Right atrium auricular region (tissue), 2 donors: ENCODE data around the gene ABCC4. TPM values are rescaled to one million over a fixed set of nuclear protein-coding genes. Genes with fewer than 3 reads are reported as not detected.

ENCODE experiments used
- DNase-seq: peaks from one replicate; pipeline ENCODE4 v3.0.0-alpha.2; 2019; ENCODE audit warnings: low spot score
- H3K27ac ChIP-seq, 2 donors: fragments of 200-600 bp; sonication (generic); 1 replicate in 1 of 2; 2 replicates in 1 of 2; pipeline ENCODE4 v1.5.1; 2016 to 2019
- H3K27me3 ChIP-seq, 2 donors: fragments of 200-600 bp; sonication (generic); one replicate each; pipeline versions ENCODE4 v1.5.1 to v1.6.0; 2017 to 2019
- H3K36me3 ChIP-seq: fragments of 200-600 bp; sonication (generic); one replicate; pipeline ENCODE4 v1.5.1; 2016
- H3K4me1 ChIP-seq, 2 donors: fragments of 200-600 bp; sonication (generic); one replicate each; pipeline versions ENCODE4 v1.5.1 to v1.6.0; 2017 to 2019
- H3K4me3 ChIP-seq, 2 donors: fragments of 200-600 bp; sonication (generic); 1 replicate in 1 of 2; 2 replicates in 1 of 2; pipeline ENCODE4 v1.5.1; 2017 to 2019; ENCODE audit warnings: mild to moderate bottlenecking in 1 of 2, moderate library complexity in 1 of 2
- H3K9me3 ChIP-seq, 2 donors: fragments of 200-600 bp; sonication (generic); one replicate each; pipeline ENCODE4 v1.5.1; 2019
- CTCF ChIP-seq, 2 donors: fragments of 200-600 bp; sonication (generic); IDR thresholded peaks; one replicate each; pipeline ENCODE4 v1.5.1; 2019; ENCODE audit warnings: antibody characterized with exemption in 2 of 2
- total RNA-seq, 2 donors: library from RNA; depleted of rRNA; stranded (reverse); fragments of >200 nt; gene quantifications; one replicate each; pipeline ENCODE4 v1.1.0, GENCODE V29; 2016

Gene ABCC4
- total RNA-seq, 2 donors from 2014 or later: 3.0 to 4.2 TPM

- H3K4me3 ChIP-seq: no peak overlapping the region
- H3K36me3 ChIP-seq: no peaks in the 10 kb centered on the region
- H3K27me3 ChIP-seq: no peaks in the 10 kb centered on the region
- no peak for DNase-seq
- TF ChIP-seq CTCF (IDR thresholded peaks at IDR 0.05): no peak
- peaks cover 0 to 11% of the 10 kb centered on the region in 2 donors for H3K4me1 ChIP-seq
- no peak overlapping the region for H3K27ac ChIP-seq
- H3K9me3 ChIP-seq: no peaks in the 10 kb centered on the region
Observed at GRCh38 chr13:95182570-95183265, 118.5 kb downstream of the ABCC4 start.

GRCh38 chr13:95181586-95181985, 119.7 kb downstream of the ABCC4 start:
- DNase-seq: no peak
- no peak overlapping the region for H3K27ac ChIP-seq
- H3K27me3 ChIP-seq: no peaks in the 10 kb centered on the region

DNA sequence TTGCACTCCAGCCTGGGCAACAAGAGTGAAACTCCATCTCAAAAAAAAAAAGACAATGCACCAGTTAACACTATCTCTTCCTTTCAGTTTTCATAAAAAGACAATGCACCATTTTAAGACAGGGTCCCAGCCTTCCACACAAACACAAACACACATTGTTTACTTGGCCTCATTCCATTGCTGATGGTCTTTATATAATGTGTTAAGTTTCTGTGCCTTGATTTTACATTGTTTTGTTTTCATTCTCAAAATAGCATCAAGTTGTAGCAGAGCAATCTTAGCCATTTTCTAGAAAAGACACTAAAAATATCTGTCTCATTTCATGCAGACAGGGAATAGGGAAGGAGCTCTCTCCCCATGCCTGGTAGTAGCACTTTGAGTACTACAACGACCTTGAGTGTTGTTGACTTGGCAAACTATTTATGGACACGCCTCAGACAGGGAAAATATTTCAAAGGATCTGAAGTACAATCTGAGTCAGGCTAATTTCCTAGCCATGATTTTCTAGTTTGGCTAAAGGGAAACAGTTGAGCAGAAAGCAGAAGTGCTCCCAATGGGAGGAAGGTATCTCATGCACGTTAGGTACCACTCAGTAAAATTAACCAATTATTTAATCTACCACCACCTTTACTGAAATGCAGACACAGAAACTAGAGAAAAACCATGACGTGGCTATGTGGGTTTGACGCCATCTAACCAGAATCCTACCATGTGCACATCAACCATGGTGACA, 120.6 kb downstream of the ABCC4 start:
- TF ChIP-seq CTCF (IDR thresholded peaks at IDR 0.05): no peak
- Histone ChIP-seq H3K9me3 (no peaks in the 10 kb centered on the region), H3K4me1 (peaks cover 0 to 11% of the 10 kb centered on the region in 2 donors), H3K27me3 (no peaks in the 10 kb centered on the region), H3K36me3 (no peaks in the 10 kb centered on the region), H3K4me3 (no peak overlapping the region), H3K27ac (no peak overlapping the region)
- DNase-seq: no peak

More at GRCh38 chr13:95181586-95181985, 119.7 kb downstream of the ABCC4 start:
- TF ChIP-seq CTCF (IDR thresholded peaks at IDR 0.05): no peak
- Histone ChIP-seq H3K36me3 (no peaks in the 10 kb centered on the region), H3K4me1 (peaks cover 0 to 11% of the 10 kb centered on the region in 2 donors), H3K4me3 (no peak overlapping the region), H3K9me3 (no peaks in the 10 kb centered on the region)

DNA sequence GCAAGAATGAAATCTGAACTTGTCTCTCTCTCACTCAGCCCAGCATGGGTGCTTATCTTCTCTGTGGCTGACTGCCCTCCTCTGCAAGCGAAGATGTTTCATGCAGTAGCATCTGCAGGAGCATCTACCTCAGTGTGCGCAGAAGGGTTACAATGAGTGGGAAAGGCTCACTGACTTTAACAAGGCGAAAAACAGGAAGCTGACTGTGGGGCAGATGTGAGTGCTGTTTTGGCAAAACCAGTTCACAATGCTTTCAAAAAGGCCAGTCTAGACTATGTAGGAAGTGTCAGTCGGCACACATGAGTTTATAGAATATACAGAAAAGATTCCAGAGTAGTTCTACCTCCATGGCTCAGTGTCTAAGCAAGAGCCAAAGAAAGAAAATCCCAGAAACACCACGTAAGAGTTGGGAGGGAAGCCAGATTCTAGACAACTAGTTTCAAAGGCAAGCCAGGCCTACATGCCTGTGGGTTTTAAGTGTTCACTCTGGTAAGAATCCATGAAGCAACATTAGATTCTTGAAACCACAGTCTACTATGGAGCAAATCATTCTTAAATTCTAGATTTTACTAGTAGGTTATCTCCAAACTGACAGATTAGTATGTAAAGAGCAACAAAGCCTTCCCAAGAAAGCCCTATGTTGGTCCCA, 124.5 kb downstream of the ABCC4 start:
- DNase-seq: no peak
- Histone ChIP-seq H3K4me3 (no peak overlapping the region), H3K36me3 (no peaks in the 10 kb centered on the region), H3K27me3 (no peaks in the 10 kb centered on the region), H3K4me1 (peaks cover 0 to 11% of the 10 kb centered on the region in 2 donors), H3K9me3 (no peaks in the 10 kb centered on the region), H3K27ac (no peak overlapping the region)
- TF ChIP-seq CTCF (IDR thresholded peaks at IDR 0.05): no peak

DNA sequence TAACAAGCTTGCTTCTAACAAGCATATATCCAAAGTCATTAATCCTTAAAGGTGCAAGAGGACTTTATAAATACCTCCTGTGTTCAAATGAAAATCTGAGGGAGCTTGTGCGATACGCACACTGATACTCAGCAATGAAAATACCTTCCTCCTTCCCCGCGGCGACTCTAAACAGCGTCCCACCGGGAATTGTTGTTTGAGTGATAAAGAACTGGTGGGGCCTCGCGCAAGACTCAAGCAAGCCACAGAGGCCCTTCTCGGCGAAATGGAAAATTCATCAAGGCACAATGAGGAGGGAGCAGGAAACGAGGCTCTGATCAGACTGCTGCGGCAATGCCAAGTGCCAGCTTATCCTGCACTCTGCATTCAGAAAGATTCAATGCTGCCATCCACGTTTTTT, 126.7 kb downstream of the ABCC4 start:
- no peak for DNase-seq
- Histone ChIP-seq H3K27ac (no peak overlapping the region), H3K4me3 (no peak overlapping the region), H3K27me3 (no peaks in the 10 kb centered on the region), H3K9me3 (no peaks in the 10 kb centered on the region), H3K4me1 (no peaks in the 10 kb centered on the region), H3K36me3 (no peaks in the 10 kb centered on the region)
- no peak for TF ChIP-seq CTCF (IDR thresholded peaks at IDR 0.05)
